ENCODE data around the gene VNN1.

Gene VNN1

DNA sequence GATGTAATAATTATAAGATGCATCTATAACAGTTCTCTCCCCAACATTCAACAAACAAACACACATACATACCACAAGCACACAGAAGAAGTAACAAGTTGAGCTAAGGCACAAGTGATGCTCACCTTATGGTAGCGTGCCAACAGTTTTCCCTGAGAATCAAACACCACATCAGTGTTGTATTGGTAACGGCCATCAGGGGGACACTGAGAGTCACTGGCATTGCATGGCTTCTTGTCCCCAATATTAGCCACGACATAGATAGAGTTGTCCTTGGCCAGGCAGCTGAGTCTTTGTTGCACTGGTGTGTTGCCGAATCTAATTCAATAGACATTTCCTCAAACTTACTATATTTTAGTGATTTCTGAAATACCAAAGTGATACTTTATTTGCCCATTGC is 14.8 kb upstream of the VNN1 start:
- Histone ChIP-seq H2AFZ (ENCODE audit: low read length) (no peak overlapping the region), H3K4me1 (ENCODE audit: insufficient read depth, low read length, poor library complexity, severe bottlenecking) (peaks cover 2% of the 10 kb centered on the region), H3K9me3 (ENCODE audit: insufficient read depth, low read depth, low read length) (no peaks in the 10 kb centered on the region), H3K9me2 (replicated peaks; ENCODE audit: low read depth, low read length) (no peaks in the 10 kb centered on the region), H3K27me3 (ENCODE audit: insufficient read depth, low read length, poor library complexity, severe bottlenecking) (no peaks in the 10 kb centered on the region), H4K20me1 (ENCODE audit: insufficient read depth, low read length, poor library complexity, severe bottlenecking) (no peaks in the 10 kb centered on the region), H3K4me2 (ENCODE audit: low read depth, low read length, poor library complexity, severe bottlenecking) (no peak overlapping the region), H3K79me2 (ENCODE audit: insufficient read depth, low read length) (no peaks in the 10 kb centered on the region), H3K9ac (ENCODE audit: low read depth, low read length, poor library complexity, severe bottlenecking) (no peak overlapping the region), H3K4me3 (ENCODE audit: low read length, poor library complexity, severe bottlenecking) (no peak overlapping the region), H3F3A (ENCODE audit: low read depth) (no peaks in the 10 kb centered on the region), H3K36me3 (ENCODE audit: insufficient read depth, low read length) (no peaks in the 10 kb centered on the region)
- TF ChIP-seq EZH2phosphoT487 (IDR thresholded peaks at IDR 0.05; ENCODE audit: borderline replicate concordance): no peak
- TF ChIP-seq, protein P1, sequence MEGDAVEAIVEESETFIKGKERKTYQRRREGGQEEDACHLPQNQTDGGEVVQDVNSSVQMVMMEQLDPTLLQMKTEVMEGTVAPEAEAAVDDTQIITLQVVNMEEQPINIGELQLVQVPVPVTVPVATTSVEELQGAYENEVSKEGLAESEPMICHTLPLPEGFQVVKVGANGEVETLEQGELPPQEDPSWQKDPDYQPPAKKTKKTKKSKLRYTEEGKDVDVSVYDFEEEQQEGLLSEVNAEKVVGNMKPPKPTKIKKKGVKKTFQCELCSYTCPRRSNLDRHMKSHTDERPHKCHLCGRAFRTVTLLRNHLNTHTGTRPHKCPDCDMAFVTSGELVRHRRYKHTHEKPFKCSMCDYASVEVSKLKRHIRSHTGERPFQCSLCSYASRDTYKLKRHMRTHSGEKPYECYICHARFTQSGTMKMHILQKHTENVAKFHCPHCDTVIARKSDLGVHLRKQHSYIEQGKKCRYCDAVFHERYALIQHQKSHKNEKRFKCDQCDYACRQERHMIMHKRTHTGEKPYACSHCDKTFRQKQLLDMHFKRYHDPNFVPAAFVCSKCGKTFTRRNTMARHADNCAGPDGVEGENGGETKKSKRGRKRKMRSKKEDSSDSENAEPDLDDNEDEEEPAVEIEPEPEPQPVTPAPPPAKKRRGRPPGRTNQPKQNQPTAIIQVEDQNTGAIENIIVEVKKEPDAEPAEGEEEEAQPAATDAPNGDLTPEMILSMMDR (conservative IDR thresholded peaks at IDR 0.05; ENCODE audit: low read length): 0 out of 2 replicates have a peak, but pooled peaks have one; percentile 16

DNA sequence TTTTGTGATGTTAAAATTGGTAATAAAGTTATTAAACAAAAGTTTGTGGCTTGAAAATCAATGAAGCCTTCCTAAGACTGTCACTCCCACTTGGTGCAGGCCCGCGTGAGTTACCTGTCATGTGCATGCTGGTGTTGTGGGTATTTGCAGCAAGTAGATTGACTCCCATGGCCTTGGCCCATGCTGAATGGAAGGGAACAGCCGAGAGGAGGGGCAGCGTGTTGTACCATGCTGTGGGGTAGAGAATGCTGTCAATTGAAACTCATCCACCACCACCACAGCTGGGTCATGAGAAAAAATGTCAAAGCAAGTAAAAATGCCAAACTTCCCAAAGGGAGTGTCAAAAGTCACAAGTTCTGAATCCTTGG is 12.7 kb upstream of the VNN1 start:
- Histone ChIP-seq H3K9me2 (replicated peaks; ENCODE audit: low read depth, low read length) (no peaks in the 10 kb centered on the region), H3K4me3 (ENCODE audit: low read length, poor library complexity, severe bottlenecking) (no peak overlapping the region), H2AFZ (ENCODE audit: low read length) (no peak overlapping the region), H3K79me2 (ENCODE audit: insufficient read depth, low read length) (no peaks in the 10 kb centered on the region), H3F3A (ENCODE audit: low read depth) (no peaks in the 10 kb centered on the region), H4K20me1 (ENCODE audit: insufficient read depth, low read length, poor library complexity, severe bottlenecking) (no peaks in the 10 kb centered on the region), H3K4me1 (ENCODE audit: insufficient read depth, low read length, poor library complexity, severe bottlenecking) (no peaks in the 10 kb centered on the region), H3K27me3 (ENCODE audit: insufficient read depth, low read length, poor library complexity, severe bottlenecking) (no peaks in the 10 kb centered on the region), H3K36me3 (ENCODE audit: insufficient read depth, low read length) (no peaks in the 10 kb centered on the region), H3K9me3 (ENCODE audit: insufficient read depth, low read depth, low read length) (no peaks in the 10 kb centered on the region), H3K4me2 (ENCODE audit: low read depth, low read length, poor library complexity, severe bottlenecking) (no peak overlapping the region), H3K9ac (ENCODE audit: low read depth, low read length, poor library complexity, severe bottlenecking) (no peak overlapping the region)
- no peak for TF ChIP-seq EZH2phosphoT487 (IDR thresholded peaks at IDR 0.05; ENCODE audit: borderline replicate concordance)
- TF ChIP-seq, protein P1 (conservative IDR thresholded peaks at IDR 0.05; ENCODE audit: low read length): no peak

DNA sequence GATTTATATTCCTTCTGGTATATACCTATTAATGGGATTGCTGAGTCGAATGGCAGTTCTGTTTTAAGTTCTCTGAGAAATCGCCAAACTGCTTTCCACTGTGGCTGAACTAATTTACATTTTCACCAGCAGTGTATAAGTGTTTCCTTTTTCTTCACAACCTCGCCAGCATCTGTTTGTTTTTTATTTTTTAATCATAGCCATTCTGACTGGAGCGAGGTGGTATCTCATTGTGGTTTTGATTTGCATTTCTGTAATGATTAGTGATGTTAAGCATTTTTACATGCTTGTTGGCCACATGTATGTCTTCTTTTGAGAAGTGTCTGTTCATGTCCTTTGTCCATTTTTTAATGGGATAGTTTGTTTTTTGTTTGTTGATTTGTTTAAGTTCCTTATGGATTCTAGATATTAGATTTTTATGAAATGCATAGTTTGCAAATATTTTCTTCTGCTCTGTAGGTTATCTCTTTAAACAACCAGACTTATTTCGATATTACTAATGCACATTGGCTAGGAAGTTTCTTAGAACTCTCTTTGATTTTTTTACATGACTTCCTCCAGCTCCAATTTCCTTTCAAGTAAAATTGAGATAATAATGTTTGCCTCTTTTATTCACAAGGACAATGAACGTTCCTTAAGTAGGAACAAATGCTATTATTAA is 12.2 kb upstream of the VNN1 start:
- no peak for TF ChIP-seq EZH2phosphoT487 (IDR thresholded peaks at IDR 0.05; ENCODE audit: borderline replicate concordance)
- TF ChIP-seq, protein P1 (conservative IDR thresholded peaks at IDR 0.05; ENCODE audit: low read length): no peak
- H4K20me1 ChIP-seq (ENCODE audit: insufficient read depth, low read length, poor library complexity, severe bottlenecking): no peaks in the 10 kb centered on the region
- no peak overlapping the region for H3K4me3 ChIP-seq (ENCODE audit: low read length, poor library complexity, severe bottlenecking)
- no peaks in the 10 kb centered on the region for H3F3A ChIP-seq (ENCODE audit: low read depth)
- H3K4me1 ChIP-seq (ENCODE audit: insufficient read depth, low read length, poor library complexity, severe bottlenecking): no peaks in the 10 kb centered on the region
- no peaks in the 10 kb centered on the region for H3K79me2 ChIP-seq (ENCODE audit: insufficient read depth, low read length)
- H3K4me2 ChIP-seq (ENCODE audit: low read depth, low read length, poor library complexity, severe bottlenecking): no peak overlapping the region
- no peaks in the 10 kb centered on the region for H3K9me3 ChIP-seq (ENCODE audit: insufficient read depth, low read depth, low read length)
- H3K27me3 ChIP-seq (ENCODE audit: insufficient read depth, low read length, poor library complexity, severe bottlenecking): no peaks in the 10 kb centered on the region
- no peak overlapping the region for H3K9ac ChIP-seq (ENCODE audit: low read depth, low read length, poor library complexity, severe bottlenecking)
- no peaks in the 10 kb centered on the region for H3K9me2 ChIP-seq (replicated peaks; ENCODE audit: low read depth, low read length)
- no peaks in the 10 kb centered on the region for H3K36me3 ChIP-seq (ENCODE audit: insufficient read depth, low read length)
- no peak overlapping the region for H2AFZ ChIP-seq (ENCODE audit: low read length)
